Heart left ventricle (tissue), 13 donors: ENCODE results near the gene SH3PXD2A.

Experiments used
- POLR2A ChIP-seq, 2 donors: fragments of 450-650 bp; IDR thresholded peaks; one replicate each; pipeline ENCODE4 v1.6.1; 2017; ENCODE audit warnings: antibody characterized with exemption in 2 of 2, mild to moderate bottlenecking in 2 of 2, moderate library complexity in 2 of 2
- TF ChIP-seq, protein P1 (sequence below), 12 donors: fragments of 200-600 bp; sonication (generic) in 4 of 12; IDR thresholded peaks; one replicate each; pipeline versions ENCODE4 v1.5.0 to v1.8.0; 2018 to 2022; ENCODE audit warnings: antibody characterized with exemption in 12 of 12, mild to moderate bottlenecking in 5 of 12
- donor health status: ischemic (EF 13 %, LVEDD 7.1; RV severe dilation, severe dysfunction).
- donor health status: DM: no; HTN: yes; CAD: no.
- donor health status: DM: no; HTN: no; CAD: no.
- donor health status: ischemic (EF 25% LVEDD 6.9; RV normal size, moderate dysfunction).
- donor health status: ischemic (EF 25% LVEDD 5.7; RV mildly dilated, moderate dysfunction).
- donor health status: ischemic (EF 35%, LVEDD 5.7; RV mildly dilated, moderate dysfunction).
- donor health status: nonischemic (EF 11% LVEDD 7.7; RV severe dilation, severe dysfunction).
- donor health status: DM: yes; HTN: yes; CAD: no.
- donor health status: PGD.
- donor health status: ischemic (EF 29% LVEDD 5.4; RV normal size, mild dysfunction).
- donor health status: nonischemic (EF 23%, LVEDD 6.1; RV moderate dilation, normal function).

DNA sequence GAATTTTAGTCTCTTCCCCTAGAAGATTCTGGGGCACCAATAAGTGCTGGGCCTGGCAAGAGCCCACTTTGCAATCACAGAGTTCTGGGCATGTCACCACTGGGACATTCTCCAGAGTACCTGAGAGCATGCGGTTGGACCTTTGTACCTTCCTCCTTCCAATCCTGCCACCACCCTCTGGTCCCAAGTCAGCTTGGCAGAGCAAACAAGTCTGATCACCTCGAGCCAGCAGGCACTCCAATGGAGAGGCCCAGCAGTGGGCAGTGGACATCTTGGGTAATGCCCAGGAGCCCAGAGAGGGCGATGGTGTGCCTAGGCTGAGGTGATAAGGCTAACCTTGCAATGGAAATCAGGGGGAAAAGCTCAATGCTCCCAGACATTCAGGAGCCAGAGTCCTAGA, 43.4 kb downstream of the SH3PXD2A start:
- TF ChIP-seq, protein P1, sequence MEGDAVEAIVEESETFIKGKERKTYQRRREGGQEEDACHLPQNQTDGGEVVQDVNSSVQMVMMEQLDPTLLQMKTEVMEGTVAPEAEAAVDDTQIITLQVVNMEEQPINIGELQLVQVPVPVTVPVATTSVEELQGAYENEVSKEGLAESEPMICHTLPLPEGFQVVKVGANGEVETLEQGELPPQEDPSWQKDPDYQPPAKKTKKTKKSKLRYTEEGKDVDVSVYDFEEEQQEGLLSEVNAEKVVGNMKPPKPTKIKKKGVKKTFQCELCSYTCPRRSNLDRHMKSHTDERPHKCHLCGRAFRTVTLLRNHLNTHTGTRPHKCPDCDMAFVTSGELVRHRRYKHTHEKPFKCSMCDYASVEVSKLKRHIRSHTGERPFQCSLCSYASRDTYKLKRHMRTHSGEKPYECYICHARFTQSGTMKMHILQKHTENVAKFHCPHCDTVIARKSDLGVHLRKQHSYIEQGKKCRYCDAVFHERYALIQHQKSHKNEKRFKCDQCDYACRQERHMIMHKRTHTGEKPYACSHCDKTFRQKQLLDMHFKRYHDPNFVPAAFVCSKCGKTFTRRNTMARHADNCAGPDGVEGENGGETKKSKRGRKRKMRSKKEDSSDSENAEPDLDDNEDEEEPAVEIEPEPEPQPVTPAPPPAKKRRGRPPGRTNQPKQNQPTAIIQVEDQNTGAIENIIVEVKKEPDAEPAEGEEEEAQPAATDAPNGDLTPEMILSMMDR (IDR thresholded peaks at IDR 0.05), result no peak
- no peak for TF ChIP-seq POLR2A (IDR thresholded peaks at IDR 0.05)
